Gastroesophageal sphincter (tissue), 3 donors: ENCODE results near the gene ME2.
"Not testable (repeated sequence)": the region's sequence is repeated elsewhere in the genome, so short reads cannot be mapped to it uniquely, and the experiment has no call there.

ENCODE experiments used
- EP300 ChIP-seq: sonication (generic); formaldehyde crosslinking; IDR thresholded peaks from one replicate; pipeline ENCODE4 v1.6.1; 2017; ENCODE audit warnings: antibody characterized with exemption, mild to moderate bottlenecking
- POLR2AphosphoS5 ChIP-seq: sonication (generic); formaldehyde crosslinking; IDR thresholded peaks from one replicate; pipeline ENCODE4 v1.6.1; 2017; ENCODE audit warnings: antibody characterized with exemption
- TF ChIP-seq, protein P1 (sequence below), 4 experiments: fragments of 200-600 bp in 2 of 4; fragments of 450-650 bp in 2 of 4; sonication (generic) in 1 of 4; IDR thresholded peaks; one replicate each; pipeline ENCODE4 v1.5.1; 2017 to 2019; ENCODE audit warnings: antibody characterized with exemption in 4 of 4, mild to moderate bottlenecking in 2 of 4, moderate library complexity in 2 of 4

DNA sequence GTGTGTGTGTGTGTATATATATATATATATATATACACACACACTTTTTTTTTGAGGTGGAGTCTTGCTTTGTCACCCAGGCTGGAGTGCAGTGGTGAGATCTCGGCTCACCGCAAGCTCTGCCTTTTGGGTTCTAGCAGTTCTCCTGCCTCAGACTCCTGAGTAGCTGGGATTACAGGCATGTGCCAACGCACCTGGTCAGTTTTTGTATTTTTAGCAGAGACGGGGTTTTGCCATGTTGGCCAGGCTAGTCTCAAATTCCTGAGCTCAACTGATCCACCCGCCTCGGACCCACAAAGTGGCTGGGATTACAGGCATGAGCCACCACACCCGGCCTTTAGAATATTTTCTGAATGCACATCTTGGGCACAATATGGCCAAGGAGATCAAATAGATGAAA, 45.4 kb upstream of the ME2 start:
- TF ChIP-seq, protein P1, sequence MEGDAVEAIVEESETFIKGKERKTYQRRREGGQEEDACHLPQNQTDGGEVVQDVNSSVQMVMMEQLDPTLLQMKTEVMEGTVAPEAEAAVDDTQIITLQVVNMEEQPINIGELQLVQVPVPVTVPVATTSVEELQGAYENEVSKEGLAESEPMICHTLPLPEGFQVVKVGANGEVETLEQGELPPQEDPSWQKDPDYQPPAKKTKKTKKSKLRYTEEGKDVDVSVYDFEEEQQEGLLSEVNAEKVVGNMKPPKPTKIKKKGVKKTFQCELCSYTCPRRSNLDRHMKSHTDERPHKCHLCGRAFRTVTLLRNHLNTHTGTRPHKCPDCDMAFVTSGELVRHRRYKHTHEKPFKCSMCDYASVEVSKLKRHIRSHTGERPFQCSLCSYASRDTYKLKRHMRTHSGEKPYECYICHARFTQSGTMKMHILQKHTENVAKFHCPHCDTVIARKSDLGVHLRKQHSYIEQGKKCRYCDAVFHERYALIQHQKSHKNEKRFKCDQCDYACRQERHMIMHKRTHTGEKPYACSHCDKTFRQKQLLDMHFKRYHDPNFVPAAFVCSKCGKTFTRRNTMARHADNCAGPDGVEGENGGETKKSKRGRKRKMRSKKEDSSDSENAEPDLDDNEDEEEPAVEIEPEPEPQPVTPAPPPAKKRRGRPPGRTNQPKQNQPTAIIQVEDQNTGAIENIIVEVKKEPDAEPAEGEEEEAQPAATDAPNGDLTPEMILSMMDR (IDR thresholded peaks at IDR 0.05) = not testable (repeated sequence)
- TF ChIP-seq EP300, POLR2AphosphoS5: not testable (repeated sequence)
